GM12874 (cell line): ENCODE data around the gene FBXO28.

Experiments used
- TF ChIP-seq, protein P1 (sequence below): IDR thresholded peaks from 2 replicates; pipeline ENCODE4 v1.5.1; 2011; ENCODE audit warnings: low read depth, mild to moderate bottlenecking, control low read depth, low read length, moderate library complexity; ENCODE audit not compliant: insufficient read depth

The FBXO28 gene

GRCh38 chr1:224178894-224179293 is 65.0 kb downstream of the FBXO28 start:
- TF ChIP-seq, protein P1, sequence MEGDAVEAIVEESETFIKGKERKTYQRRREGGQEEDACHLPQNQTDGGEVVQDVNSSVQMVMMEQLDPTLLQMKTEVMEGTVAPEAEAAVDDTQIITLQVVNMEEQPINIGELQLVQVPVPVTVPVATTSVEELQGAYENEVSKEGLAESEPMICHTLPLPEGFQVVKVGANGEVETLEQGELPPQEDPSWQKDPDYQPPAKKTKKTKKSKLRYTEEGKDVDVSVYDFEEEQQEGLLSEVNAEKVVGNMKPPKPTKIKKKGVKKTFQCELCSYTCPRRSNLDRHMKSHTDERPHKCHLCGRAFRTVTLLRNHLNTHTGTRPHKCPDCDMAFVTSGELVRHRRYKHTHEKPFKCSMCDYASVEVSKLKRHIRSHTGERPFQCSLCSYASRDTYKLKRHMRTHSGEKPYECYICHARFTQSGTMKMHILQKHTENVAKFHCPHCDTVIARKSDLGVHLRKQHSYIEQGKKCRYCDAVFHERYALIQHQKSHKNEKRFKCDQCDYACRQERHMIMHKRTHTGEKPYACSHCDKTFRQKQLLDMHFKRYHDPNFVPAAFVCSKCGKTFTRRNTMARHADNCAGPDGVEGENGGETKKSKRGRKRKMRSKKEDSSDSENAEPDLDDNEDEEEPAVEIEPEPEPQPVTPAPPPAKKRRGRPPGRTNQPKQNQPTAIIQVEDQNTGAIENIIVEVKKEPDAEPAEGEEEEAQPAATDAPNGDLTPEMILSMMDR, result no peak

DNA sequence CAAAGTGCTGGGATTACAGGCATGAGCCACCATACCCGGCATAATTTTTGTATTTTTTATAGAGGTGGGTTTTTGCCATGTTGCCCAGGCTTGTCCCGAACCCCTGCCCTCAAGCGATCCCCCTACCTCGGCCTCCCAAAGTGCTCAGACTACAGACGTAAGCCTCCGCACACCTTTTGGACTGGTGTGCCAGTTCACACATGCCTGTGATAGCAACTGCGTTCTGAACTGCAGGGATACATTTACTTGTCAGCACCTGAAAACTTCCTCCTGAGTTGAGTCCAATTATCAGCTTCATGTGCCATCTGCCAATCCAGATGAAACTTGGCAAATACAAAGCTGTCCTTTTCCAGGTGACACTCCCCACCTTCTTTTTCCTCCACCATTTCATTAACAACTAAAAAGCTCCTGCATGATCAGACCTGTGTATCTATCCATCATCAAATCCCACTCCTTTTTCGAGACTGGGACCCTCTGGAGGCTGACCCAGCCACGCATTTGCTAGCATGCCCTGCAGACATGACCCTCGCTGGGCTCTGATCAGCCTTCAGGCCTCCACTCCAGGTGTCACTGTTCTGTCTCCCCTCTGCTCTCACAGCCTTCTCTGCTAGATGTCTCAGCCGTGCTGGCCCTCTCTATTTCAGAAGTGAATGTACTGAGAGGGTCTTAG is 67.0 kb downstream of the FBXO28 start:
- TF ChIP-seq, protein P1, result no peak

DNA sequence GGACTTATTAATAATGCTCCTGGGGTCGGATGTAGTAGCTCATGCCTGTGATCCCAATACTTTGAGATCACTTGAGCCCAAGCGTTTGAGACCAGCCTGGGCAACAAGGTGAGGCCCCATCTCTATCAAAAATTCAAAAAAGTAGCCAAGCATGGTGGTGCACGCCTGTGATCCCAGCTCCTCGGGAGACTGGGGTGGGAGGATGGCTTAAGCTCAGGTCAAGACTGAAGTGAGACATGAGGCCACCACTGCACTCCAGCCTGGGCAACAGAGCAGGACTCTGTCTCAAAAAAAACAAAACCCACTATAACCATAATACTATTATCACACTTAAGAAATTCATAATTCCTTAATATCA is 67.5 kb downstream of the FBXO28 start:
- TF ChIP-seq, protein P1, result no peak

- TF ChIP-seq, protein P1, result no peak
Observed at GRCh38 chr1:224182057-224182865, 68.3 kb downstream of the FBXO28 start.

- TF ChIP-seq, protein P1, result no peak
Observed at GRCh38 chr1:224182866-224183590, 69.1 kb downstream of the FBXO28 start, which contains the start of gene DEGS1. Gene DEGS1, plus strand, starts transcription at chr1:224183240. Its CDS starts 97 bp downstream, at chr1:224183337.

GRCh38 chr1:224183591-224184312 is 69.8 kb downstream of the FBXO28 start:
- TF ChIP-seq, protein P1, result no peak
